Measurements from ENCODE around the gene DOCK1. TPM values are rescaled to one million over a fixed set of nuclear protein-coding genes. Genes with fewer than 3 reads are reported as not detected.

Gene DOCK1
- total RNA-seq, 2 donors from 2014 or later = 41.2 to 56.0 TPM

- Histone ChIP-seq H3K9me3 (no peaks in the 10 kb centered on the region), H3K27ac (no peak overlapping the region), H3K27me3 (replicated peaks; ENCODE audit: insufficient read depth) (no peaks in the 10 kb centered on the region), H3K4me3 (no peak overlapping the region), H3K36me3 (peaks cover 0 to 6% of the 10 kb centered on the region in 2 donors), H3K4me1 (replicated peaks) (no peaks in the 10 kb centered on the region)
- WGBS = 95% methylated on average over 4 of the region's 4 CpGs
- intact Hi-C loops (cut with DNase I) = no loop called here
- no peak for TF ChIP-seq POLR2AphosphoS5 (IDR thresholded peaks at IDR 0.05)
- no peak for TF ChIP-seq CTCF (IDR thresholded peaks at IDR 0.05)
- TF ChIP-seq POLR2A (IDR thresholded peaks at IDR 0.05) = no peak
- DNase-seq (ENCODE audit: low spot score) = no peak
These were observed 521.5 kb downstream of the DOCK1 start for GRCh38 chr10:127426746-127427145.

GRCh38 chr10:127427926-127428325 is 522.7 kb downstream of the DOCK1 start:
- Histone ChIP-seq H3K36me3 (peaks cover 0 to 6% of the 10 kb centered on the region in 2 donors), H3K27me3 (replicated peaks; ENCODE audit: insufficient read depth) (no peaks in the 10 kb centered on the region), H3K4me1 (replicated peaks) (no peaks in the 10 kb centered on the region), H3K27ac (no peak overlapping the region), H3K9me3 (no peaks in the 10 kb centered on the region), H3K4me3 (no peak overlapping the region)
- no peak for TF ChIP-seq POLR2A (IDR thresholded peaks at IDR 0.05)
- no peak for TF ChIP-seq CTCF (IDR thresholded peaks at IDR 0.05)
- no peak for TF ChIP-seq POLR2AphosphoS5 (IDR thresholded peaks at IDR 0.05)
- no peak for DNase-seq (ENCODE audit: low spot score)
- intact Hi-C loops (cut with DNase I) = no loop called here
- WGBS = 98% methylated on average over 6 of the region's 6 CpGs

GRCh38 chr10:127428385-127428980 is 523.3 kb downstream of the DOCK1 start:
- WGBS = 89% methylated on average over 18 of the region's 18 CpGs
- no peaks in the 10 kb centered on the region for H3K4me1 ChIP-seq (replicated peaks)
- TF ChIP-seq POLR2AphosphoS5 (IDR thresholded peaks at IDR 0.05) (no peak), POLR2A (IDR thresholded peaks at IDR 0.05) (no peak), CTCF (IDR thresholded peaks at IDR 0.05) (no peak)
- no peak for DNase-seq (ENCODE audit: low spot score)
- H3K36me3 ChIP-seq = peaks cover 0 to 6% of the 10 kb centered on the region in 2 donors
- H3K9me3 ChIP-seq = no peaks in the 10 kb centered on the region
- no peaks in the 10 kb centered on the region for H3K27me3 ChIP-seq (replicated peaks; ENCODE audit: insufficient read depth)
- intact Hi-C loops (cut with DNase I) = no loop called here
- H3K27ac ChIP-seq = no peak overlapping the region
- H3K4me3 ChIP-seq = no peak overlapping the region

GRCh38 chr10:127429601-127430312 is 524.5 kb downstream of the DOCK1 start:
- WGBS = 93% methylated on average over 19 of the region's 19 CpGs
- H3K36me3 ChIP-seq = peaks cover 0 to 6% of the 10 kb centered on the region in 2 donors
- H3K27me3 ChIP-seq (replicated peaks; ENCODE audit: insufficient read depth) = no peaks in the 10 kb centered on the region
- H3K9me3 ChIP-seq = no peaks in the 10 kb centered on the region
- TF ChIP-seq CTCF (IDR thresholded peaks at IDR 0.05) (no peak), POLR2A (IDR thresholded peaks at IDR 0.05) (no peak), POLR2AphosphoS5 (IDR thresholded peaks at IDR 0.05) (no peak)
- H3K4me3 ChIP-seq = no peak overlapping the region
- no peak overlapping the region for H3K27ac ChIP-seq
- intact Hi-C loops (cut with DNase I) = no loop called here
- no peak for DNase-seq (ENCODE audit: low spot score)
- H3K4me1 ChIP-seq (replicated peaks) = no peaks in the 10 kb centered on the region

- TF ChIP-seq POLR2AphosphoS5 (IDR thresholded peaks at IDR 0.05) (no peak), CTCF (IDR thresholded peaks at IDR 0.05) (no peak), POLR2A (IDR thresholded peaks at IDR 0.05) (no peak)
- no peaks in the 10 kb centered on the region for H3K9me3 ChIP-seq
- peaks cover 0 to 6% of the 10 kb centered on the region in 2 donors for H3K36me3 ChIP-seq
- intact Hi-C loops (cut with DNase I) = no loop called here
- no peak overlapping the region for H3K27ac ChIP-seq
- H3K4me1 ChIP-seq (replicated peaks) = no peaks in the 10 kb centered on the region
- WGBS = over 99% methylated on average over 8 of the region's 8 CpGs
- H3K27me3 ChIP-seq (replicated peaks; ENCODE audit: insufficient read depth) = no peaks in the 10 kb centered on the region
- H3K4me3 ChIP-seq = no peak overlapping the region
- no peak for DNase-seq (ENCODE audit: low spot score)
These were observed 526.3 kb downstream of the DOCK1 start for GRCh38 chr10:127431525-127431924.
